Fibroblast of skin of abdomen (primary cell): ENCODE results near the gene WIPF3.
A peak's percentile ranks its signal among the peaks of the same experiment; 100 is the strongest.

ENCODE experiments used
- DNase-seq: peaks from one replicate; pipeline ENCODE4 v3.0.0-alpha.2; 2013

Gene WIPF3

GRCh38 chr7:29809533-29810155 is 3.3 kb downstream of the WIPF3 start:
- no peak for DNase-seq

DNA sequence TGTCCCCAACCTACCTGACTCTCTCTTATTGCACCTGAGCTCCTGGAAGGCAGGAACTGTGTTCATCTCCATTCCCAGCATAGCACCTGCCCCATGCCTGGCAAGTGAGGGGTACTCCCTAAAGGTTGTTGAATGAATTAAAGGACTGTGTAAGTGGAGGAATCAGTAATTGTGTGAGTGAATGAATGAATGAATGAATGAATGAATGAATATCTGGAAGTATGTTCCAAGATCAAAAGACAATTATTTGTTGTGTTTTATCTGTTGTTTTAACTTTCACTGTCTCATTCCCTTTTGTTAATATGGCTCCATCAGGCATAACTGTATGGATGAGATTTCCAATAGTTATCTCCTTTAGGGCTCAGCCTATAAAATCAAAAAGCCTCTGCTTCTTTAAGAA is 4.0 kb downstream of the WIPF3 start:
- no peak for DNase-seq

- no peak for DNase-seq
Observed at GRCh38 chr7:29810813-29811482, 4.6 kb downstream of the WIPF3 start.

- no peak for DNase-seq
Observed at GRCh38 chr7:29811586-29811985, 5.3 kb downstream of the WIPF3 start.

DNA sequence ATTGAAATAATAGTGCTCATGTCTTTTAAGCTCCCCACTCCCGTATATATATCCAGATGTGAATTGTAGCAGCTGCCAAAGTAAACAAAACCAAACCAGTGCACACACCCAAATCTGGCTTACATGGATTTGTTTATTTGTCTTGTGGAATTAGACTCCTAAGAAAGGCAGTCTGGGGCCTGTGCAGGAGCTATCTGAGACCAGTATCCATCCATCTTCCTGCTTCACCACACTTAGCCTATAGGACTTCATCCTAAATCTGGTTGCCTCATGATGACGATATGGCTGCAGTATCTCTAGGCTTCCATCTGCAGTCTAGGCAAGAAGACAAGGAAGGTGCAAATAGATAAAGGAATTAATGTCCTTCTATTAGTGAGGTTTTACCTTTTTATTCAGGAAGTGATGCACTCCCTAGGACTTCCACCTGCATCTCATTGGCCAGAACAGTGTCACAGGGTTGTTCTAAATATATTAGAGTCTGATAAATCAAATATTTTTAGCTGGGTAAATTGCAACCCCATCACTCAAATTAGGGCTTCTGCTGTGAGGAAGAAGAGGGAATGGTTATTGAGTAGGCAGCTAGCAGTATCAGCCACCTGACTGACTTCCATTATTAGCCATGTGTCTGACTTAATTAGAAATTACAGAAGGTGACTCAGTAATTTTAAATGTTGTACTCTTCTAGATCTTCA is 6.0 kb downstream of the WIPF3 start:
- DNase-seq, result no peak

DNA sequence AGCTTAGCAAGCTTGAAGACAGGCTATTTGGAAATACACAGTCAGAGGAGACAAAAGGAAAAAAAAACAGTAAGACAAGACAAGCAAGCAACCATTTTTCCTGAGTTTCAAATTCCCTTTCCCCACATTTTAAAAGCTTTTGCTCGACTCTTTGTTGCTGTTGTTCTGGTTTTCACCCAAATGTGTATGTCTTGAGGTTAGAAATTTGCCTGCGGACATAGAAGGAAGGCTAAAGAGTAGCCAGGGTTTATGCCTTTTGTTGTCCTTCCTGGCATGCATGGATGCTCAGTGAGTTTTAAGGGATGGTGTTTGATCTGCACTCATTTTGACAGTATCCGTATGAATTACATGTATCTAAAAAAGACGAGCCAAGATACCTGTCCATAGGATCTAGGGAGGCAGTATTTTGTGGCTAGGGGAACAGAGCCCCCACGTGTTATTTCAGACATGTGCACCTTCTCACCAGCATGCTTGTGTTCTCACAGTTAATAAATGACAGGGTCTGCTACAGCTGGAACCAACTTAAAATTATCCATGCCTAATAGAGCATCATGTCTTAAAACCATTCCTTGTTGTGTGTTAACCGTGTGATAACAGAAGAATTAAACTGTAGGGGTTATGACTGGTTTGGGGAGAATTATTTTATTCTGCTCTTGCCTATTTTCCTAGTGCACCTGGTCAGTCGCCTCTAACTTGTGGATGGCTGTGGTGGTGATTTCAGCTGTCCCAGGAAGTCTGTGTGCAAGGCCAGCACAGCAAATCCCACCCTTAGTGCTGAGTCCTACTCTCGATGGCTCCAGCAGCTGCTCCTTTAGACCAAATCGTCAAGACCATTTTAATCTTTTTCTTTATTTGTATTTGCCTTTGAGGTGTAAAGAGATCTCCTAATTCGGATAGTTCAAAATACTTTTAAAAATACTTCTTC is 9.1 kb downstream of the WIPF3 start:
- no peak for DNase-seq

DNA sequence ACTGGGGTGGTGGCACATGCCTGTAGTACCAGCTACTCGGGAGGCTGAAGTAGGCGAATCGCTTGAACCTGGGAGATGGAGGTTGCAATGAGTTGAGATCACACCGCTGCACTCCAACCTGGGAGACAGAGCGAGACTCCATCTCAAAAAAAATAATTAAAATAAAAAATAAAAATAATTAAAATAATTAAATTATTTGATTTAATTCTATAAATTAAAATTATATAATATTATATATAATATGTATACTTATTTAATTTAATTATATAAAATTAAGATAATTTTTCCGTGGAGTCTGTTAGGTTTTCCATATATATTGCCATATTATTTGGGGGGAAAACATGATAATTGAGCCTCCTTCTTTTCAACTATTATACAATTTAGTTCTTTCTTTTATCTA is 12.0 kb downstream of the WIPF3 start:
- no peak for DNase-seq

DNA sequence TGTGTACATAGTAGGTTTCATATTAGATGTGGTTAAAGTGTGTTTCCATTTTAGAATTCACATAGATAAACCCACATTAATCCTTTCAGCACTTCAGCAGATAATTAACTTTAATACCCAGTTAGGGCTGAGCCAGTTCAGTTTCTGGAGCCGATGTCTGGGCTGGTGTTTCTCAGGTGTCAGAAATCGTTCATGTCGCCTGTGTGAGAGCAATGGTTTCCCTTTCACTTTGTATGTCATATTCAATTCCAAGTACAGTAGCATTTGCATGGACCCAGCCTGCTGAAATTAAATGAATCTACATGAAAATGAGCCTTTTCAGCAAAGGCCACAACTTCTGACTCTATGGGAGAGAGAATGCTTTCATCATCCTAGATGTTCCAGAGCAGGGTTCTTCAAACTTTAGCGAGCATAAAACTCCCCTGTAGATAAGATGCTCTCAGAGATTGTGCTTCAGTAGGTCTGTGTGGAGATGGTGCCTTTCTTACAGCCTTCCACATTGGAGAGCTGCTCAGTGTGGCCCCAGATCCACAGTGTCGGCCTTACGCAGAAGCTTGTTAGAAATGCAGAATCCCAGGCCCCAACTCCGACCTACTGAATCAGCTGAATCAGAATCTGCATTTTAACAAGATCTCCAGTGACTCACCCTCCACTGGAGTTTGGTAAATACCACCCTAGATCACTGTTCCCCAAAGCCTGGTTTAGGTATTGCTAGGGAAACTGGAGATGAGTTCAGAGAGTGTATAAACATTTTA is 19.6 kb downstream of the WIPF3 start:
- no peak for DNase-seq

DNA sequence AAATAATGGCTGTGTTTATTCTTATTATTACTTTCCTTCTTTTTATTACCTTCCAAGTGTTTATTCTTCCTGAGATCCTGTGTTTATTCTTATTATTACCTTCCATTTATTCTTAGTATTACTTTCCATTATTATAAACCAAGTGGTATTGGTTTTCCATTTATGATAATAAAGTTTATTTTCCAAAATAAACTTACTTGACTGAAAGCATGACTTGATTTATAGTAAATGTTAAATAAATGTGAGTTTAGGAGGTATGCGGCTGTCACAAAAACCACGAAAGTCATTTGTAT is 20.2 kb downstream of the WIPF3 start:
- DNase-seq, result no peak

DNA sequence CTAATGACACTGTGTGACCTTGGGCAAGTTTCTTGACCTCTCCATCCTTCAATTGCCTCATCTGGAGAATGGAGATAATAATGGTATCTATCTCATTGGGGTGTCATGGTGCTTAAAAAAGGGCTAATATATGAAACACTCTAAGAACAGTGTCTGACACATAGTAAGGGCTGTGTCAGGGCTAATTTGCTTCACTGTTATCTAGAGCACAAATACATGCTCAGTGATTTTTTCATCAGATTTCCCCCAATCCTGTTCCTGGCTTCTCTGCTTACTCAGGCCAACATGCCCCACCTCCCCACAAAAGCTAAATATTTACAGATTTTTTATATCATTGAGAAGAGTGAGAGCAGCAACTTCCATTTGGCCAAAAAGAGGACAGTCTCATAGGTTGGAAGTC is 20.6 kb downstream of the WIPF3 start:
- DNase-seq, result no peak

DNA sequence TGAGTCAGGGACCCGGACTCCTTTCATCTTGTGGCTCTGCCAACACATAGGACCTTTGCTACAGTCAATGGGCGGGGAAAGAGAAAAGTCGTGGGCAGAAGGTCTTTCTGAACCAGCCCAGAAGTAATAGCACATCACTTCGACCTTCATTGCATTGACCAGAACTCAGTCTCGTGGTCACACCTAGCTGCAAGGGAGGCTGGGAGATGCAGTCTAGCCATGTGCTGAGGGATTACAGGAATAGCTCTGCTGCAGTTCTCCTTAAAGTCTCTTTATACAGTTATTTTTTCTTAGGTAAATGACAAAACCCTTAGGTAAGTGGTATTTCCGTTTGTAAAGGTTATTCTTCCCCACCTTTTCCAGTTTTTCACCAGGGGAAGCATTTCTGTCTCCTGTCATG is 25.4 kb downstream of the WIPF3 start:
- DNase-seq, result no peak

- DNase-seq, result no peak
Observed at GRCh38 chr7:29833929-29834328, 27.6 kb downstream of the WIPF3 start.

DNA sequence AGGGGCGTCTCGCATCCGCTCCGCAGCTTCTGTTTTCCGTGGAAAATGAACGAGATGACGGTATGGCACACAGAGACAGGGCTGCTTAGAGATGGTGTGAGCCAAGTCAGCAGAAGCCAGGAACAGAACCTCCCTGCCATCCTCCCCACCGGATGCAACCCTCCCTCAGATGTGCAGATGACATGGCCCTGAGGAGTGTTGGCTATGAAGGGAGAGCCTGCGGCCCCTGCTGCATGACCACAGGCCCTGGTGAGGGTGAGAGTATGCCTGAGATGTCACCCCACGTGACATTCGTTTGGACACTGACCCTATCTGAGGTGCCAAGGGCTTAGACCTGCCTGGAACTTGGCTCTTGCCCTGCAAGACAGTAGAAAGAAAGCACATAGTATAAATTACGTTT is 29.4 kb downstream of the WIPF3 start:
- no peak for DNase-seq

- peak; percentile 60 for DNase-seq
Observed at GRCh38 chr7:29839302-29839701, 33.0 kb downstream of the WIPF3 start.

- no peak for DNase-seq
Observed at GRCh38 chr7:29839921-29840320, 33.6 kb downstream of the WIPF3 start.

DNA sequence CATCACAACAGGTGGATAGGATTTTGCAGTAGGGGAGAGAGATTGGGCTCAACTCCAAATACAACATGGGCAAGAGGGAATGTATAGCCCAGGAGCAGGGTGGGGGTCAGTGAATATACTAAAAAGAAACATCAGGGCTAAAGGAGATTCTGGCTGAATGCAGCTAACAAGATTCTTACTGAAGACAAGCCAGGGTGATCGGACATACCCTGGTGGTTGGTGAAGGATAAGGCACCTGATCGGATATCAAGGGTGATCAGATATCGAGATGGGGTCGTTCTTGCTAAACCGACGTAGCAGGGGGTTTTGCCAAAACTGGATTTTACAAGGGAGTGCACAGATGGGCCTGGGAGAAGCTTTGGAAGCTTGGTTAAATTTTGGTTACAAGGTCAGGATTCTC is 34.4 kb downstream of the WIPF3 start:
- DNase-seq, result no peak

DNA sequence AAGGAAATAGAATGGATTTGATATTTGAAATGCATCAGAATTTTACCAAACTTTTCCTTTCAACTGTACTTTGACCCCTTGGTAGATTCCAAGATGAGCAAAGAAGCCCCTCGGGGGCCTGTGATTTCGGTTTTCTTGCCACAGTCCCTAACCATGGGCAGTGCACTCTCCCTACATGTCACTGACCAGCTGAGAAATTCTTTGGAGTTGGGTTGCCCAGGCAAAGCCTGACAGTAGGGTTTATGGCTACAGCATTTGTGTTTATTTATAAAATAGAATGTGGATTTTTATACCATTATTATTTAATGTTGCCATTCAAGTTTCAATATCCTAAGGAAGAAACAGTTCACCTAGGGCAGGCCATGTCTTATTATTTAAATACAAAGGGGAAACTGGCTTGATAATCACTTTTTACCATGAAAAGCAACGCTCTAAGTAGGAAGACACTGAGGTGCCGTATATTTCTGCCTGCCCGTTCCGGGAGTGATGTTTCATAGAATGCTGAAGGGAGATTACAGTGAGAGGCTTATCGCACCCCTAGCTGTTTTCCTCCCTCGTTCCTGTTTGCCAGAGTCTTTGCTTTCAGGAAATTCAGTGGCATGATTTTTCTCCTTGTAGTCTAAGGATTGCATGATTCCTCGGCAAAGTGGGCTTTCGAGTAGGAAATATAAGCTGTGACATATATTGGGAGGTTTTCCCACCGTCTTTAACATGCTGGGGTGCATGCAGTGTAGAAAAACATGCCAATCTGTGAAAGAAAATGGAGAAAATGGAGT is 35.8 kb downstream of the WIPF3 start:
- no peak for DNase-seq

GRCh38 chr7:29843093-29843492 is 36.8 kb downstream of the WIPF3 start:
- DNase-seq, result no peak

- no peak for DNase-seq
Observed at GRCh38 chr7:29843726-29844125, 37.4 kb downstream of the WIPF3 start.

DNA sequence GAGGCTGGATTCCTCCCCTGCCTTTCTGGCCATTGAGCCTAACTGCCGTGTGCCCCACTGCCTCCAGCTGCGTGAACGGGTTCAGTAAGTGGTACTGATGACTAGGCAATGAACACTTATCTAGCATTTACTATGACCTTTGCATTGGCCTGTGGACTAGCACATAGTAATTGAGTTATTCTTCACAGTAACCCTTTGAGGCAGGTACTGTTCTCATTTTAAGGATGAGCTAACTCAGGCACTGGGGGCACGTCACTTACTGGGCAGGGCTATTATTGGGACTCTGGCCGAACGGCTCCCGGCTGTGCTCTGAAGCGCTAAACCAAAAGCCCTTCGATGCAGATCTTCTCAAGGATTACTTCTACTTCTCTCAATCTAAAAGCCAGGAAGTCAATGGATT is 38.3 kb downstream of the WIPF3 start:
- no peak for DNase-seq

DNA sequence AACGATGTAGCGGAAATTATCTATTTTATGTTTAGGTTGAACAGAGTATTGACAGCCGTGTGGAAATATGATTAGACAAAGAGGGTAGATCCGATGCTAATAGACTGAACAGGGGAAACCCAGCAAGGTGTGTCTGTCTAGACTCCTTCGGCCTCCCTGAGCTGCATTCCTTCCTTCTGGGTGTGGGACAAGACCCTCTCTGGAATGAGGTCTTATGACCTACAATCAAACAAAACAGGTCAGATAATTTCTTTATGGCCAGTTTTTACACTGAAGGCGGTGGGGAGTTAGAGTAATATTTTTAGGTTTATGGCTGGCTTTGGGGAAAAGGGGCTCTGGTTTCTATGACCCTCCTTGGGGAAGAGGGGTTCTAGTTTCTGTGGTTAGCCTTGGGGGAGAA is 41.2 kb downstream of the WIPF3 start:
- no peak for DNase-seq

DNA sequence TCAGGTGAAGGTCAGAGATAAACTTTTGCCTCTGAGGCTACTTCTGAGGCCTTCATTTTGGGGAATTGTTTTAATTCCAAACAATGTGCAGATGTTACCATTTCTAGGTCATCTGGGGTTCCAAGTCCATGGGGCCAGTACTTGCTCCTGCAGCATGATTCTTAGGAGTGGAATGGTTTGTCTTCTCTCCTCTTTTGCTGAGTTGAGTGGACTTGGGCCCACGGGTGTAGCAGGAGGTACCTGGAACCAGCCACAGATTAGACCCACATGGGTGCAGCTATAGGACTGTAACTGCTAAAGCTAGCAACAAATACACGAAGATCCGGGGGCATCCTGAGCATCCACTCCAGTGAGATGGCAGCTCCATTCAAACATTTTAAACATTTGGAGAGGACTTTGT is 41.6 kb downstream of the WIPF3 start:
- DNase-seq, result no peak
